Inferior parietal cortex (tissue), 1 donor: ENCODE measurements around the gene LCN15.
"Not testable (repeated sequence)": the region's sequence is repeated elsewhere in the genome, so short reads cannot be mapped to it uniquely, and the experiment has no call there.

Experiments used
- DNase-seq: peaks from one replicate; pipeline ENCODE4 v3.0.0-alpha.2; 2016; ENCODE audit errors: extremely low spot score

Gene LCN15

DNA sequence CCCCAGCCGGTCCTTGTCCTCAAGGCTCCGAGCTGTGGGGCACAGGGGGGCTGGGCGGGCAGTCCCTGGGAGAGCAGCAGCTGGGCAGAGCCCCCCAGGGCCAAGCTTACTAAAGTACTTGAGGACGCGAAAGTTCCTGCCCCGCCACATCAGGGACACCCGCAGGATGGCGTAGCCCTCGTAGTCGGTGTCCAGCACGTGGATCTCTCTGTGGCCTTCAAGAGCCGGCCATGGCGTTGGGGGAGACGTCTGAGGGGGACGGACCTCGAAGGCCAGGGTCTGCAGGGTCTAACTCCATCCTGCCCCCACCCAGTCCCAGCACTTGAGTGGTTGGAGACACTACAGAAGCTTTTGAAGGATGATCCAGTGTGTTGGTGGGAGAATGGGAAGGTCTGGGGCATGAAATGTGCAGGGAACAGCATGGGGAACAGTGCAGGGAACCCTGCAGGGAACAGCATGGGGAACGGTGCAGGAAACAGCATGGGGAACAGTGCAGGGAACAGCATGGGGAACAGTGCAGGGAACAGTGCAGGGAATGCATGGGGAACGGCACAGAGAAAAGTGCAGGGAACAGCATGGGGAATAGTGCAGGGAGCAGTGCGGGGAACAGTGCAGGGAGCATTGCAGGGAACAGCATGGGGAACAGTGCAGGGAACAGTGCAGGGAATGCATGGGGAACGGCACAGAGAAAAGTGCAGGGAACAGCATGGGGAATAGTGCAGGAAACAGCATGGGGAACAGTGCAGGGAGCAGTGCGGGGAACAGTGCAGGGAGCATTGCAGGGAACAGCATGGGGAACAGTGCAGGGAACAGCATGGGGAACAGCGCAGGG is 8.8 kb downstream of the LCN15 start:
- DNase-seq = not testable (repeated sequence)

DNA sequence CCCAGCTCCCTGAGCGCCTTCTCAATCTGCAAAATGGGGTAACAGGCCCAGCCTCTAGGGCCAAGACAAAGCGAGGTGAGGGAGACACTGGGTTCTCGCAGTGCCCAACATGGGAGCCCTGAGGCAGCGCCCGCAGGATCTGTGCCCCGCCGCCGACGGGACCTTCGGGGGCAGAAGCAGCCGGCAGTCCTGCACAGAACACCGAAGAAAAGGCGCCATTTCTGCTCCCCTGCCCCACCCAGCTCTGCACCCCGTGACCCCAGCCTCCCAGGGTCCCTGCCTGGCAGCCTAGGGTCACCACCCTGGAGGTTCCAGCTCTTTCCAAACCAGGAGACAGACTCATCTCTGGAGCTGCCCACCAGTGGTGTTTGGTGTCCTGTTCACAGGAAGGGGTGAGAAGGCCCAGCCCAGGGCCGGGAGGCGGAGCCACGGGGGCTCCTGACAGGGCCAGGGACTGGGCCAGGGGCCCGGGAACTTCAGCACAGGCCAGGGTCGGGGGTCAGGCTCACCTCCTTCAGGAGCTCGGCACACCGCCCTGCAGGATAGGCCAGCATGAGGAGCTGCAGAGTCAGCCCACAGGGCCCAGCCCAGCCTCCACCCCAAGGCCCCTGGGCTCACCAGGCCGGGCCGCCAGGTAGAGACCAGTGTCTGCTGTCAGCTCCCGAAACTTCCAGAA is 9.6 kb downstream of the LCN15 start:
- DNase-seq = no peak

DNA sequence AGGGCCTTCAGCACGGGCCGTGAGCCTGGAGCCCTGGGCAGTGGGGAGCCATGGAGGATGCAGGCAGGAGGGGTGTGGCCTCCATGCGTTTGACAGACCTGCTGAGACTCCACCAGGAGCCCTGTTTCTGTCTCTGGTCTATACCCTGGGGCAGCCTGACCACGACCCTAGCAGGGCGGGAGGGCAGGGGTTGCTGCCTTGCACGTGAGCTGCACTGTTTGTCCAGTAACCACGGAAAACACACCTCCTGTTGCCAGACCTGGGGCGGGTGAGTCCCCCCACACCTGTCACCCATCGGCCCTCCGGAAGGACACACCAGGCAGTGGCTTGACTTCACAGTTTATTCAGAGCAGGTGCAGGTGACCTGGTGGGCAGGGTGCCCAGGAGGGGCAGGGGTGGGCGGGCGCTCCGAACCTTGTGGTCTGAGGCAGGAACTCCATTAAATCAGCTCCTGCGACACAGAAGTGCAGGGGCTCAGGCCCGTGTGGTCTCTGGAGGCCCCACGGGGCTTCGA is 10.2 kb downstream of the LCN15 start:
- DNase-seq = no peak

DNA sequence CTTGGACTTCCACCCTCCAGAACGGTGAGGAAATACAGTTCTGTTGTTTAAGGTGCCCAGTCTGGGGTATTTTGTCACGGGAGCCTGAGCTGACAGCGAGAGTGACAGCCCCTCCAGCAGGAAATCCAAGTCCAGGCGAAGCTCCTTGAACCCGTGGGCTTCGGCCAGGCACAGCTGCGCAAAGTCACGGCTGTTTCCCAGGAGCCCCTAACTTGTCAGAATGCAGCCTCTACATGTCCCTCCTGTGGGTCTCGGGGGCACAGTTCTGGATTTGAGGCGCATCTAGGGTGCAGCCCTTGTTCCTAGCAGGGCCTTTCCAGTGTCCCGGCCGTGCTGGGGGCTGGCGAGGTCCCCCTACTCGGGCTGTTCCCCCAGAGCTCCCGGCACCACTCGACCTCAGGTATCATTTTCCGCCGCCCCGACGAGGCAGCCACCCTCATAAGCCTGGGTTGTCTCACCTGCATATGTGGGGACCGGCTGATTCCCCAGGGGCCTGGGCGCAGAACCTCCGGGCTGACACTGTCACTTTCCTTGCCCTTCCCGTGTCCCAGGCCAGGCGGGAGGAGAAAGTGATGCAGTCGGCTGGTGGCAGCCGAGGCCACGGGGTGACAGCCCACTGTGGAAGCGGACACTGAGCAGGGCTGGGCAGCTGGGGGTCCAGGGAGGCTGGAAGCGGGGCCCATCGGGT is 10.8 kb downstream of the LCN15 start:
- DNase-seq = no peak

DNA sequence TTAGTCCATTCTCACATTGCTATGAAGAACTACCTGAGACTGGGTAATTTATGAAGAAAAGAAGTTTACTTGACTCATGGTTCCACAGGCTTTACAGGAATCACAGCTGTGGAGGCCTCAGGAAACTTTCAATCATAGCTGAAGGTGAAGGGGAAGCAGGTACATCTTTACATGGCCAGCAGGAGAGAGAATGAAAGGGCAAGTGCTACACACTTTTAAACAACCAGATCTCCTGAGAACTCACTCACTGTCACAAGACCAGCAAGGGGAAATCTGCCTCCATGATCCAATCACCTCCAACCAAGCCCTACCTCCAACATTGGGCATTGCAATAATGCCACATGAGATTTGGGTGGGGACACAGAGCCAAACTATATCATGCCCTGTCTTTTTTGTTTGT is 12.5 kb downstream of the LCN15 start:
- DNase-seq = no peak

DNA sequence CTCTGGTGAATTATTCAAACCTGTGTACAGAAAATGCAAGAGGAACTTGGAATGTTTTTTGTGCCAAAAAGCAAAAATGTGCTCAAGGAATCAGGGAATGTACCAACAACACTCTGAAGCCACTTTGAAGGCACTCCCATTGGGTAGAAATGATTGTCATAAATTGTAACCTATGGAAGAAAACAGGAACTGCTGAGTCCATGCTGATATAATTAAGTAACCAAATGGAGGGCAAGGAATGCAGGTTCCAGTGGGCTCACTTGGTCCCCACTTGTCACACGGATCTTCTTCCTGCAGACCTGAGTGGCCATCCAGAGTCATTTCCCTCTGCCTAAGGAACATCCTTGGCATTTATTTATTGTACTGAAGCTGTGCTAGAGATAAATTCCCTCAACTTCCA is 13.1 kb downstream of the LCN15 start:
- DNase-seq = no peak

DNA sequence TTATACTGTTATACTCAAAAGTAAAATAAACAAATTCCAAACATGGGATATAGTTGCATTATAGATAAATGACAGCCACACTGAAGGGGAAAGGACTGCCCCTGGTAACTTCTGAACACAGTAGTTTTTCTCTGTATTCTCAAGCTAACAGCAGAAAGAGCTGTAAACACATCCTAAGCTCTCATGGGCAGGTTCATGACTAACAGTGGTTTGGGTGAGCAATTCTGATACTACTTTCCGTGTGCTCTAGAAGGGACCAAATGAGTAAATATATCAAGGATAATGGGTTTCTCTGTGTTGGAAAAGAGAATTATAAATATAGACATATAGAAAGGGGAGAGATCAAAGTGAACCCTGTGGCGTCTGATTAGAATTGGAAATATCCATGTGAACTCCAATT is 13.8 kb downstream of the LCN15 start:
- no peak for DNase-seq

DNA sequence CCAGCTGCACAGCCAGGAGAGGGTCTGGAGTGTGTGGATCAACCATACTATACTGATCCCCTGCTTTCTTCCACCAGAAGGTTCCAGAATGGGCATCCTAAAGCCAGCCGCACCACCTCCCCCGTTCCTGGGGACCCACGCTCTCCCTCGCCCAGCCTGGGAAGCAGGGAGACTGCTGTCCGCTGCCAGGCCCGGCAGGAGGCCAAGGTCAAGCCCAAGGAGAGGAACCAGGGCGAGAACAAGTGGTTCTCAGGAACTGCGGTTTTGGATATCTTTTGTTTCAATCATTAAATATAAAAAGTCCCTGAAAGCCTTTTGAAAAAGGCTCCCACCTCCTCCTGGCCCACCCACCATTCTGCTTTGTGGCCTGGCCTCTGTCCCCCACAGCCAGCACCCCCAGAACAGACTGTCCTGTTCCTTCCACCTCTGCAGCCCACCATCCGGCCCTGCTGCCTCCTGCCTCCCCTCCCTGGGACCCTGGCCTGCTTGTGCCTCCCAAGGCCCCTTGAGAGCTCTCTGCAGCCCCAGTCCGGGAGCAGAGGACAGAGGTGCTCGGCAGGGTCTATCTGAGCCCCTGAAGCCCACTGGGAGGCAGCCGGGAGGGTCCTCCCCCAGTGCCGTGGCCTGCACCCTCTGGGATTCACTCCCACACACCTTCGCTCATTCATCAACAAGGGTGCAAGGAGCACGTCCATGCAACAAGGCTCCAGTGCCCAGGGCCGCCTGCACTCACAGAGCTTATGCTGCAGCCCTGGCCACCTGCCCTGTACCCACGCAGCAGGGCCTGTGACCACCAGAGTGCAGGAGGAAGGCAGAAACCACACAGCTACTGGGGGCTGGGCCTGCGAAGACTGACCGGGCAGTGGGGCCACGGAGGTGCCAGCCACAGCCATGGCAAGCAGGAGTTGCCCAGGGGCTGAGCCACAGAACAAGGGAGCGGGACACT is 15.4 kb downstream of the LCN15 start:
- DNase-seq = no peak

DNA sequence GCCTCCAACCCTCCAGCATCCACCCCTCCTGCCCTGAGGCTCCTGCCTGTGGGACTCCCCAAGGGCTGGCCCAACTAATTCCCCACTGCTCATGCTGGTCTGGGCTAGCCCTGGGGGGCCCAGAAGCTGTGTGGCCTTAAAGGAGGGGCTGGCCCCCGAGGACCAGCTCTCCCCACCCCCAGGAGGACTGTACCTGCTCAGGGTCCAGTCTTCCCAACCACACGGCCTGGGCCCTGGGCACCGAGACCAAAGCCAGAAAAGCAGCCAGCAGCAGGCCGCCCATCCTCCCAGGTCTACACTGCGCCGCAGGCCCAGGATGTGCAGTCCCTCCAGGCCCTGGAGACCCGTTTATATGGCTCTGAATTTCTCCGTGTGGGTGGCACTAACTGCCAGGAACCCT is 16.1 kb downstream of the LCN15 start, which contains the start of gene LCN6:
Gene LCN6 (minus strand): TSS at position 325 of the 400 bp plus-strand sequence. CDS start 42 bp downstream, at position 283.
- DNase-seq = no peak

DNA sequence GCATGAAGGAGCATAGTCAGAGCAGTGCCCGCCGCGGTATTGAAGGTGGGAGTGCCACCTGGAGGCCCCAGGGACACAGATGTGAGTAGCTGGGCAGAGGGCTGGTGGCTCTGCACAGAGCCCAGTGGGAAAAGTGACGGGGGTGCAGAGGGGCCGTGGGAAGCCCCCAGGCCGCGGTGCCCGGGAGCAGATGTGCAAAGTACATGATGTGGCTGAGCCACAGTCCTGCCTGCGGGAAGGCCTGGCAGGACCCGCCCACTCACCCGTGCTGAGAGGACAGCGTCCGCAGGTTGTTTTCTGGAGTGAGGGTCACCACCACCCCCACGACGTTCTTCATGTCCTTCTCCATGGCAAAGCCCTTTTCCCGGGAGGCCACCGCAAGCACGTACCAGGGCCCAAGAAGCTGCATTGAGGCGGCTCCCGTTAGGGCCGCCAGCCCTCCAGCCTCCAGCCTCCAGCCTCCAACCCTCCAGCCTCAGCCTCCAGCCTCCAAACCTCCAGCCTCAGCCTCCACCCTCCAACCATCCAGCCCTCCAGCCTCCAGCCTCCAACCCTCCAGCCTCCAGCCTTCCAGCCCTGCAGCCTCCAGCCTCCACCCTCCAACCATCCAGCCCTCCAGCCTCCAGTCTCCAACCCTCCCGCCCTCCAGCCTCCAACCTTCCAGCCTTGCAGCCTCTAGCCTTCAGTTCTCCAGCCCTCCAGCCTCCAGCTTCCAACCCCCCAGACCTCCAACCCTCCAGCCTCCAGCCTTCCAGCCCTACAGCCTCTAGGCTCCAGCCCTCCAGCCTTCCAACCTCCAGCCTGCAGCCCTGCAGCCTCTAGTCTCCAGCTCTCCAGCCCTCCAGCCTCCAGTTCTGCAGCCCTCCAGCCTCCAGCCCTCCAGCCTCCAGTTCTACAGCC is 16.9 kb downstream of the LCN15 start:
- DNase-seq = no peak

DNA sequence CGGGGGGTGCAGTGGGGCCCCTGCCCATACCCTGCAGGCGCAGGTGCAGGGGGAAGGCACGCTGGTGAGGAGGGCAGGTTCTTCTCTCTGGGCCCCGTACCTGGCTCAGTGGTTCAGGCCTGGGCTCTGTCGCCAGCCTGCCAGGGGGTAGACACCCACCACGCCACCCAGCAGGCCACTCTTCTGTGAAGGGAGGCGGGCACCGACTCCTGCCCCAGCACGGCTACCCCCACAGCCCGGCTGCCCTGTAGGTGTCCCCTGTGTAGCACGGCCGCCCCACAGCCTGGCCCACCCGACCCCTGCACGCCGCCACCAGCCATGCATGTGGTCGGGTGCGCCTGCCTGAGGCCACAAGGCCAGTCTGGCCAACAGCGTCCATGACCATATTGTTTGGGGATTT is 17.7 kb downstream of the LCN15 start:
- no peak for DNase-seq

DNA sequence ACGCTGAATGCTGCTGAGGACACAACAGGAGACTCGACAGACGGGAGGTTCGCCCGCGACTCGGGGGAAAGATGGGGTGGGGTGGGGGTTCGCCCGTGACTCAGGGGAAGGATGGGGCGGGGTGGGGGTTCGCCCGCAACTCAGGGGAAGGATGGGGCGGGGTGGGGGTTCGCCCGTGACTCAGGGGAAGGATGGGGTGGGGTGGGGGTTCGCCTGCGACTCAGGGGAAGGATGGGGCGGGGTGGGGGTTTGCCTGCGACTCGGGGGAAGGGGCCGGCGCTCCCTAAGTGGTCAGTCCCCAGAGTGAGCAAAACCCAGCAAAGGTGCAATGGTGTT is 18.2 kb downstream of the LCN15 start:
- no peak for DNase-seq

DNA sequence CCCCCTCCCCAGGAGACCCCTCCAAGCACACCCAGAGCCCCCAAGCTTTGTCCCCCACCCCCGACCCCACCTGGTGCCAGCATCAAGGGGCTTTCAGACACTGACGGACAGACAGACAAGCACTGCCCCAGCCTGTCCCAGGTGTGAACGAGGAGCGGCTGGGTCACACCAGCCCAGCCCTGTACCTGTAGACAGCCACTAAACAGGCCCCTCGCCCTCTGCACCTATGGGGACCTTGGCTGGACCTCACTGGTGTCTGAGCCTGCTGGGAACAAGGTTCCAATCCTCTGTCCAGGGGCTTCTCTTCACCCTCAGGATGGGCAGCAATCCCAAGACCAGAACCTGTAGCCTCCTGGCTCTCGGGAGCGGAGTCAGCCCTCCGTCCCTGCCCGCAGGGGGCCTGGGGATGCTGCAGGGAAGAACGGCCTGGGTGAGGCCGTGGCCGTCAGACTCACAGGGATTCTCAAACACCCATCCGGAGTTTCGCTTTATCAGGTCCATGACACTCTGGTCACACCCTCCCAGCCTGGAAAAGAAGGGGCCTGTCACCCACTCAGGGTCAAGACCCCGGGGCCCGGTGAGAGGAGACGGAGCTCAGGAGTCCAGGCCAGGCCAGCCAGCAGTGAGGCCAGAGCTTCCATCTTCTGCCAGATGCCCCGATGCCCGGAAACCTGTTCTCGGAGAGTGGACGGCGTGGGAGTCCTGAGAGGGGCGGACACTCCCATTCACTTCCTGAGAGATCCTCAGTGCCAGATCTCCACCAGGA is 18.7 kb downstream of the LCN15 start:
- no peak for DNase-seq

DNA sequence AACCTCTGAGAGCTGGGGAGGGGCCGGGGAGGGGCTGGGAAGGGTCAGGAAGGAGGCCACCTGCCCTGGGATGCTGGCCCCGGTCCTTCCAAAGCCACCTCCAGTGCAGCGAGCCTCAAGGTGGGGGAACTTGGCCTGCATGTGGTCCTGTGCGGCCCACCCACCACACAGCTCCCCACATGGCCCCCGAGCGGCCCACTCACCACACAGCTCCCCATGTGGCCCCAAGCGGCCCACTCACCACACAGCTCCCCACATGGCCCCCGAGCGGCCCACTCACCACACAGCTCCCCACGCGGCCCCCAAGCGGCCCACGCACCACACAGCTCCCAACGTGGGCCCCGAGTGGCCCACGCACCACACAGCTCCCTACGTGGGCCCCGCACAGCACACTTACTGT is 19.5 kb downstream of the LCN15 start:
- DNase-seq = no peak

DNA sequence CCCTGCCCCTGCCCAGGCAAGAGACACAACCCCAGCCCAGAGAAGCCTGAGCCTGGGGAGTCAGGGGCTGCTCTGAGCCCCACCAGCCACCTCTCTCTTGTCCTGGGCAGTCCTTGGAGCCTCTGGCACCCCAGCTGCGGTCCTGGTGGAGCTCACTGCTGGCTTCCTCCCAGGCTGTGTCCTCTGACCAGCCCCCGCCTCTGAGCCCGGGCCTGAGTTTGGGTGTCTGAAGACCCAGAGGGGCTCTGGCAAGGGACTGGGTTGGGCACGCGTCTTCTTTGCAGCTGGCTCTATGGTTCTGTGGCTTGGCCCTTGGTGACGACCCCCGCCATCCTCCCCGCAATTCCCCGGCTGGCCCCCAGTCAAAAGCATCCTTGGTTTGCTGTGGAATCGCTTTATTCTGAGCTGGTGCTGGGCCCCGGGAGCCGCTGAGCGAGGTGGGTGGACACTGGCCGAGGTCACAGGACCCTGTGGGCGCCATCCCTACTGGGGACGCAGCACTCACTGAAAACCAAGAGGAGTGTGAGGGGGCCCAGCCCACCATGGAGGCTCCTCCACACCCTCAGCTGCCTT is 20.6 kb downstream of the LCN15 start:
- no peak for DNase-seq

DNA sequence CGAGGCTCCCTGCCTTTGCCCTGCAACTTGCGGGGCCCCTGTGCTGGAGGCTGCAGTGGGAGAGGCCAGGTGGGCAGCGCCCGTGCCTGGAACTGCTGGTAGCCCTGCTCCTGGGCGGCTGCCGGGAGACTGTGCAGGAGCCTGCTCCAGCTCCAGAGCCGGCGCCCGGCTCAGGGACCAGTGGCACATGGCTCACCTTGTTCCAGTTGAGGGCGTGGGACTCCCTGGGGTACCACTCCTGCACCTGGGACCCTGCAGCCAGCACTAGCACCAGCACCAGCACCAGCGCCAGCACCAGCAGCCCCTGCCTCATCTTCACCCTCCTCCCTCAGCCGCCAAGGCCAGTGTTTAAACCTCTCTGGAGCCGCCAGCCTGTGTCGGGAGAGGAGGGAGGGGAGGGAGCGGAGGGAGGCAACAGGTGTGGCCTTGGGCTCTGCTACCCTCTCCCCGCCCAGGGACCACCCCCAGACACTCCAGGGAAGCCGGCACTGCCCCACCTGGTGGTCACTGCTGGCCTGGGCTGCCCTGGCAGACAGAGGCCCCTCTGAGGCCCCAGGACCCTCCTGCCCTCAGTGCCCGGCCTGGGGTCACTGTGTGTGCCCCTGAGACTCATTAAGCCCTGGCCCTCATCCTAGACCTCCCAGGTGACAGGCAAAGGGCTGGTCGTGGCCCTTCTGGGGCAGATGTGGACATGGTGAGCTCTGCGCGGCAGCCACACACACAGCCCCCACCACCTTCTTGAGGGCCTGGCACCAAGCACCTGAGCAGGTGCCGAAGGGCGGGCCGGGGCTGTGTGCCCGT is 21.5 kb downstream of the LCN15 start, which contains the start of gene LCN10:
Gene LCN10 (minus strand): TSS at position 350 of the 801 bp plus-strand sequence. CDS start 37 bp downstream, at position 313.
- DNase-seq = no peak

DNA sequence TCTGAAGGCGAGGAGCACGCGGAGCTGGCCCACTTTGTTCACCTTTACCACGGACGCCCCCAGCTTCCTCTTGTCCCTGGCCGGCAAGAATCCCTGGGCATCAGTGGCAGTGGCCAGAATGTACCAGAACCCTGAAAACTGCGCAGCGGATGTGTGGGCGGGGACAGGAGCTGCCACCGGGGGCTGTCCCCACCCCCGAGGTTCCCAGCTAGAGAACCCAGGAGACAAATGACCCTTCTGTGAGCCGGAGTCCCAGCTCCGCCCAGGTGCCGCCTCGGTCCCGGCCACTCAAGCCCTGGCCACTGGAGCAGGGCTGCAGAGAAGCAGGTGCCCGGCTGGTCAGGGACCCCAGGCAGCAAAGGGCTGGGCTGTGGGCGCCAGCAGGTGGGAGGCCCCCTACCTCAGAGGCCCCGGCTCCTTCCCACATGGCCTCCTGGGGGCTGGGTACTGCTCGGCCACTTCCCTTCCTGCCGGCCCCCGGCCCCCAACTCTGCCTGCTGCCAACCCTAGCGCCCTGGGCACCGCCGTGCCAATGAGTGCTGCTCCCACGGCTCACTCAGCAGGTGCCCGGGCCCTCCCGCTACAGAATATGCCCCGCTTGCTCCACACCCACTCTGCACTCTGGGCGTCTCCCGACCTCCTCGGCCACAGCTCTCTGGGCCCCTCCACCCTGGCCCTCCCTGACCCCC is 22.3 kb downstream of the LCN15 start:
- DNase-seq = no peak
